A549 (cell line): Measurements from ENCODE around the gene FCRL3. TPM values are rescaled to one million over a fixed set of nuclear protein-coding genes. Genes with fewer than 3 reads are reported as not detected.

Source experiments
- ATAC-seq, 2 experiments: fragments of 200-7000 bp in 1 of 2; fragments of >200 bp in 1 of 2; cut with Nextera tagmentation in 1 of 2; cut with Tn5 transposase in 1 of 2; 3 replicates each; pipeline versions ENCODE4 v1.8.0 to v1.9.1; 2018 to 2020; ENCODE audit warnings: mild to moderate bottlenecking in 1 of 2, moderate library complexity in 1 of 2
- CTCF ChIA-PET: fragments of 300-600 bp; sonication (Branson Sonifier 250); formaldehyde crosslinking; extraction: SDS; loops from one replicate; lab custom pipeline; 2021; ENCODE audit warnings: antibody characterized with exemption, inconsistent platforms; lab: Yijun Ruan, JAX
- POLR2A ChIA-PET: fragments of 350-600 bp; formaldehyde crosslinking; extraction: SDS; loops from one replicate; lab custom pipeline; 2021; ENCODE audit warnings: antibody characterized with exemption, inconsistent platforms; lab: Yijun Ruan, JAX
- DNase-seq, 2 experiments: peaks; one replicate each; pipeline versions ENCODE4 v3.0.0 to v3.0.0-alpha.2; 2011 to 2016; ENCODE audit warnings: low read depth in 1 of 2, low spot score in 1 of 2
- FAIRE-seq: peaks from 2 replicates; lab custom pipeline; 2011; peaks lifted over from hg19 to GRCh38; lab: Jason Lieb, UNC
- H3K27ac ChIP-seq, 2 experiments: fragments of >200 bp; sonication (Bioruptor Twin); formaldehyde crosslinking; 3 replicates each; pipeline ENCODE4 v1.5.1; 2016 to 2017
- H3K4me1 ChIP-seq: fragments of >200 bp; sonication (Bioruptor Twin); formaldehyde crosslinking; 3 replicates; pipeline ENCODE4 v1.6.1; 2016
- H3K4me2 ChIP-seq: fragments of >200 bp; sonication (Bioruptor Twin); formaldehyde crosslinking; 3 replicates; pipeline ENCODE4 v1.6.1; 2016
- H3K4me3 ChIP-seq: fragments of >200 bp; sonication (Bioruptor Twin); formaldehyde crosslinking; 3 replicates; pipeline ENCODE4 v1.5.1; 2016
- H3K9me3 ChIP-seq: fragments of >200 bp; sonication (Bioruptor Twin); formaldehyde crosslinking; 3 replicates; pipeline ENCODE4 v1.6.1; 2016
- CBX8 ChIP-seq: fragments of 200-600 bp; sonication (generic); IDR thresholded peaks from 2 replicates; pipeline ENCODE4 v1.6.1; 2016
- CEBPB ChIP-seq, 2 experiments: fragments of >200 bp in 1 of 2; sonication (Bioruptor Twin) in 1 of 2; formaldehyde crosslinking in 1 of 2; IDR thresholded peaks; 2 replicates each; pipeline ENCODE4 v1.6.1; 2012 to 2016
- EHMT2 ChIP-seq: fragments of 200-600 bp; sonication (generic); IDR thresholded peaks from 2 replicates; pipeline ENCODE4 v1.6.1; 2016; ENCODE audit warnings: antibody characterized with exemption, low read depth, mild to moderate bottlenecking, moderate library complexity
- EP300 ChIP-seq, 2 experiments: fragments of >200 bp; sonication (Bioruptor Twin); formaldehyde crosslinking; IDR thresholded peaks; 2 replicates in 1 of 2; 3 replicates in 1 of 2; pipeline ENCODE4 v1.6.1; 2016 to 2017
- FOSB ChIP-seq: fragments of 250-450 bp; sonication (Bioruptor Pico); IDR thresholded peaks from 2 replicates; pipeline ENCODE4 v1.5.0; 2020; ENCODE audit warnings: mild to moderate bottlenecking, moderate library complexity
- HEYL ChIP-seq: fragments of 250-450 bp; sonication (Bioruptor Pico); IDR thresholded peaks from 2 replicates; pipeline ENCODE4 v1.8.0; 2021; ENCODE audit warnings: mild to moderate bottlenecking, moderate library complexity
- HOXB5 ChIP-seq: fragments of 250-450 bp; sonication (Bioruptor Pico); IDR thresholded peaks from 2 replicates; pipeline ENCODE4 v1.5.0; 2020; ENCODE audit warnings: mild to moderate bottlenecking, moderate library complexity
- JUN ChIP-seq, 2 experiments: fragments of >200 bp; sonication (Bioruptor Twin); formaldehyde crosslinking; IDR thresholded peaks; 2 replicates in 1 of 2; 3 replicates in 1 of 2; pipeline ENCODE4 v1.6.1; 2016 to 2017
- KDM5A ChIP-seq: fragments of 200-600 bp; sonication (generic); IDR thresholded peaks from 2 replicates; pipeline ENCODE4 v1.6.1; 2016; ENCODE audit warnings: antibody characterized with exemption, mild to moderate bottlenecking
- NFE2L2 ChIP-seq: fragments of 150-350 bp; conservative IDR thresholded peaks from 2 replicates; pipeline ENCODE4 v1.6.1; 2014; ENCODE audit warnings: low read length
- PHF8 ChIP-seq: fragments of 200-600 bp; sonication (generic); IDR thresholded peaks from 2 replicates; pipeline ENCODE4 v1.6.1; 2016; ENCODE audit warnings: low read depth, mild to moderate bottlenecking, antibody characterized with exemption, moderate library complexity, borderline replicate concordance
- POLR2AphosphoS2 ChIP-seq: conservative IDR thresholded peaks from 2 replicates; pipeline ENCODE4 v1.6.1; 2012; ENCODE audit warnings: low read length, improper control_type of control experiment, inconsistent platforms
- RFX5 ChIP-seq: fragments of 450-650 bp; IDR thresholded peaks from 2 replicates; pipeline ENCODE4 v1.7.1; 2014; ENCODE audit warnings: antibody characterized with exemption, mild to moderate bottlenecking, moderate library complexity
- SMC3 ChIP-seq: fragments of >200 bp; sonication (Bioruptor Twin); formaldehyde crosslinking; IDR thresholded peaks from 3 replicates; pipeline ENCODE4 v1.6.1; 2018; ENCODE audit warnings: inconsistent platforms
- ZFP36 ChIP-seq: fragments of 450-650 bp; IDR thresholded peaks from 2 replicates; pipeline ENCODE4 v1.6.1; 2014; ENCODE audit warnings: borderline replicate concordance; ENCODE audit not compliant: partially characterized antibody
- ZSCAN20 ChIP-seq: fragments of 250-450 bp; sonication (Bioruptor Pico); IDR thresholded peaks from 2 replicates; pipeline ENCODE4 v1.8.0; 2022; ENCODE audit warnings: mild to moderate bottlenecking, moderate library complexity
- WGBS: methylation state at CpG from one replicate; pipeline ENCODE4 v1.1.6; 2017; ENCODE audit errors: missing lambda C conversion rate; 5-methylcytosine and 5-hydroxymethylcytosine counted together
- polyA plus RNA-seq, 4 experiments: library from polyadenylated mRNA; depleted of rRNA in 3 of 4; stranded (reverse); fragments of >200 nt; fragmentation: RNase III in 1 of 4; extraction: RNeasy Plus Mini Kit Qiagen cat#74134 plus additional on column Dnase treatment in 1 of 4; gene quantifications; 2 replicates in 3 of 4; 3 replicates in 1 of 4; pipeline ENCODE4 v1.2.3, GENCODE V29; 2011 to 2017
- TF ChIP-seq, protein P1 (sequence below): IDR thresholded peaks from 2 replicates; pipeline ENCODE4 v1.6.1; 2012
- TF ChIP-seq, protein P2 (sequence below): fragments of 450-650 bp; IDR thresholded peaks from 2 replicates; pipeline ENCODE4 v1.6.1; 2014; ENCODE audit warnings: antibody characterized with exemption
- TF ChIP-seq, protein P3 (sequence below): IDR thresholded peaks from 2 replicates; pipeline ENCODE4 v1.6.1; 2012; ENCODE audit warnings: low read depth, borderline replicate concordance

Gene FCRL3
- polyA plus RNA-seq, 2 of the 4 experiments (the other 2 are of a cell fraction), result 0.01 TPM; not detected in 1

DNA sequence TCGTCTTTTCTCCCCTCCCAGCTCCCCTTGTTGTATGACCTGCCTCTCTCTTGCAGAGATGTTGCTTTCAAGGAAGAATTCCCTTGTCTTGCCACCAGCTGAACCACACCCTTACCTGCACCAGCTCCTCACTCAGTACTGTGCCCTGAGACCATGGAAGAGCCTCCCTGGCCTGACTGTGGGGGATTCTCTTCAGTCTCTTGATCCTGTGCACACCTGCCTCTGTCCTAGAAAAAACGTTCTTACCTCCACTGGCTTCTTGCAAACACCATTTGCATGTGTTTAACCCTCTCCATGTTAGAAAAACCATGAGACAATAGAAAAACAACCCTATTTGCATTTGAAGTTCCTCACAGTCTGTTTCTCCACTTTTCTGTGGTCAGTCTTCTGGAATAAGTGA lies 59.4 kb downstream of the FCRL3 start (continued):
- TF ChIP-seq KDM5A (no peak), FOSB (CRISPR knock-in tag) (no peak), PHF8 (no peak)
- TF ChIP-seq, all 56 proteins: peak for 0

DNA sequence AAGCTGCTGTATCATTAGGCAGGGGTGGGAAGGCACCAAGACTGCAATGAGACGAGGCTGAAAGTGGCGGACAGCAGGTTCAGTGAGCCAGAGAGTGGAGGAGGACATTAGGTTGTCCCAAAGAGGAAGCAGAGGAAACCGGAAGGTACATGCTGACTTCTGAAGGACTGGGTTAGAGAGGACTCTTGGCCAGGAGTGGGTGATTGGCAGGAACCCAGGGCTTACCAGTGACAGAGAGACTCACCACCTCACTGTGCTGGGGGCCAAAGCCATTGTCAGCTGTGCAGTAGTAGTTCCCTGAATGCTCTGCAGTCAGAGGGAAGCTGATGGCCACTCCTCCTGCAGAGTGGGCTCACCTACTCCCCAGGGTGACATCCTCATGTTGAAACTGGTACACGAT lies 60.8 kb downstream of the FCRL3 start:
- CTCF ChIA-PET, result interaction anchor here (0.7 kb wide), 1 partner anchor 20 kb away, joined by 5 read pairs; no protein-coding TSS in a partner anchor
- Histone ChIP-seq H3K4me1 (no peaks in the 10 kb centered on the region), H3K4me2 (no peak overlapping the region), H3K27ac (no peak overlapping the region), H3K9me3 (no peaks in the 10 kb centered on the region), H3K4me3 (no peak overlapping the region)
- FAIRE-seq (no peak), DNase-seq (no peak), ATAC-seq (no peak)
- POLR2A ChIA-PET, result no interaction called here
- TF ChIP-seq ZFP36 (no peak), CEBPB (IDR thresholded peaks at IDR 0.05) (no peak), ZSCAN20 (no peak), KDM5A (no peak), HOXB5 (no peak), RFX5 (no peak), SMC3 (no peak), HEYL (no peak), CBX8 (no peak)
- TF ChIP-seq, protein P1, sequence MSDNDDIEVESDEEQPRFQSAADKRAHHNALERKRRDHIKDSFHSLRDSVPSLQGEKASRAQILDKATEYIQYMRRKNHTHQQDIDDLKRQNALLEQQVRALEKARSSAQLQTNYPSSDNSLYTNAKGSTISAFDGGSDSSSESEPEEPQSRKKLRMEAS, result no peak
- TF ChIP-seq, protein P2, sequence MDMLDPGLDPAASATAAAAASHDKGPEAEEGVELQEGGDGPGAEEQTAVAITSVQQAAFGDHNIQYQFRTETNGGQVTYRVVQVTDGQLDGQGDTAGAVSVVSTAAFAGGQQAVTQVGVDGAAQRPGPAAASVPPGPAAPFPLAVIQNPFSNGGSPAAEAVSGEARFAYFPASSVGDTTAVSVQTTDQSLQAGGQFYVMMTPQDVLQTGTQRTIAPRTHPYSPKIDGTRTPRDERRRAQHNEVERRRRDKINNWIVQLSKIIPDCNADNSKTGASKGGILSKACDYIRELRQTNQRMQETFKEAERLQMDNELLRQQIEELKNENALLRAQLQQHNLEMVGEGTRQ, result no peak
- WGBS, result 6% methylated on average over 4 of the region's 4 CpGs

DNA sequence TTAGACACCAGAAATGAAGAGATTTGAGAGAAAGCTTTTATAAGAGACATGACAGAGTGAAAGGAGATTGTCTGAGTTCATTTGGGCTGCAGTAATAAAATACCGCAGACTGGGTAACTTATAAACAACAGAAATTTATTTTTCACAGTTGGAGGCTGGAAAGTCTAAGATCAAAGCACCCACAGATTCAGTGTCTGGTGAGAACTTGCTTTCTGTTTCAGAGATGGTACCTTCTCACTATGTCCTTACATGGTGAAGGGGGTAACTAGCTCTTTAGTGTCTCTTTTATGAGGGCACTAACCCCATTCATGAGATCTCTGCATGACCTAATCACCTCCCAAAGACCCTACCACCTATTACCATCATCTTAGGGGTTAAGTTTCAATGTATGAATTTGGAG lies 71.8 kb downstream of the FCRL3 start:
- no peaks in the 10 kb centered on the region for H3K9me3 ChIP-seq
- no peak for DNase-seq
- no peak overlapping the region for H3K4me3 ChIP-seq
- TF ChIP-seq EHMT2, result no peak
- TF ChIP-seq NFE2L2, result no peak
- no peak for TF ChIP-seq JUN (IDR thresholded peaks at IDR 0.05)
- TF ChIP-seq RFX5, result no peak
- no peak for TF ChIP-seq POLR2AphosphoS2
- TF ChIP-seq EP300 (IDR thresholded peaks at IDR 0.05), result no peak
- TF ChIP-seq, protein P3, sequence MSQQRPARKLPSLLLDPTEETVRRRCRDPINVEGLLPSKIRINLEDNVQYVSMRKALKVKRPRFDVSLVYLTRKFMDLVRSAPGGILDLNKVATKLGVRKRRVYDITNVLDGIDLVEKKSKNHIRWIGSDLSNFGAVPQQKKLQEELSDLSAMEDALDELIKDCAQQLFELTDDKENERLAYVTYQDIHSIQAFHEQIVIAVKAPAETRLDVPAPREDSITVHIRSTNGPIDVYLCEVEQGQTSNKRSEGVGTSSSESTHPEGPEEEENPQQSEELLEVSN, result no peak
- POLR2A ChIA-PET, result no interaction called here
- no peak for ATAC-seq
- no peak for FAIRE-seq
- 53% methylated on average over 1 of the region's 1 CpG for WGBS
- H3K4me2 ChIP-seq, result no peak overlapping the region
- H3K27ac ChIP-seq, result no peak overlapping the region
- CTCF ChIA-PET, result no interaction called here
- H3K4me1 ChIP-seq, result no peaks in the 10 kb centered on the region

Other genes with a start within 250 kb of the FCRL3 start
- gene FCRL5, start 148.3 kb downstream of the FCRL3 start, polyA plus RNA-seq (2011; rRNA removed), result not detected in 2 replicates
- not detected in 3 replicates for gene FCRL5, start 148.3 kb downstream of the FCRL3 start, polyA plus RNA-seq (2017; fragmentation: RNase III; extraction: RNeasy Plus Mini Kit Qiagen cat#74134 plus additional on column Dnase treatment)
- not detected in 2 replicates for gene FCRL4, start 102.7 kb downstream of the FCRL3 start, polyA plus RNA-seq (2011; rRNA removed)
- gene FCRL4, start 102.7 kb downstream of the FCRL3 start, polyA plus RNA-seq (2017; fragmentation: RNase III; extraction: RNeasy Plus Mini Kit Qiagen cat#74134 plus additional on column Dnase treatment), result not detected in 3 replicates
- not detected in 2 replicates for gene FCRL2, start 76.4 kb upstream of the FCRL3 start, polyA plus RNA-seq (2011; rRNA removed)
- gene FCRL2, start 76.4 kb upstream of the FCRL3 start, polyA plus RNA-seq (2017; fragmentation: RNase III; extraction: RNeasy Plus Mini Kit Qiagen cat#74134 plus additional on column Dnase treatment), result not detected in 3 replicates
- gene FCRL1, start 119.4 kb upstream of the FCRL3 start, polyA plus RNA-seq (2011; rRNA removed), result not detected in 2 replicates
- gene FCRL1, start 119.4 kb upstream of the FCRL3 start, polyA plus RNA-seq (2017; fragmentation: RNase III; extraction: RNeasy Plus Mini Kit Qiagen cat#74134 plus additional on column Dnase treatment), result not detected in 3 replicates
- not detected in 2 replicates for gene CD5L, start 141.0 kb upstream of the FCRL3 start, polyA plus RNA-seq (2011; rRNA removed)
- gene CD5L, start 141.0 kb upstream of the FCRL3 start, polyA plus RNA-seq (2017; fragmentation: RNase III; extraction: RNeasy Plus Mini Kit Qiagen cat#74134 plus additional on column Dnase treatment), result not detected in 3 replicates